Upper lobe of right lung (tissue), 1 donor: ENCODE data around the gene CIROP. TPM values are rescaled to one million over a fixed set of nuclear protein-coding genes. Genes with fewer than 3 reads are reported as not detected.
A peak's percentile ranks its signal among the peaks of the same experiment; 100 is the strongest.

Experiments
- ATAC-seq: fragments of 200-7000 bp; cut with Tn5 transposase; one replicate; pipeline ENCODE4 v1.9.1; 2020; ENCODE audit warnings: mild to moderate bottlenecking, moderate library complexity
- DNase-seq: peaks from one replicate; pipeline ENCODE4 v3.0.0-alpha.2; 2020
- H3K27ac ChIP-seq: fragments of 200-600 bp; one replicate; pipeline ENCODE4 v1.8.0; 2022
- H3K27me3 ChIP-seq: fragments of 200-600 bp; one replicate; pipeline ENCODE4 v1.8.0; 2022; ENCODE audit warnings: mild to moderate bottlenecking
- H3K36me3 ChIP-seq: fragments of 200-600 bp; one replicate; pipeline ENCODE4 v1.8.0; 2022
- H3K4me1 ChIP-seq: fragments of 200-600 bp; one replicate; pipeline ENCODE4 v1.8.0; 2022
- H3K4me3 ChIP-seq: fragments of 200-600 bp; one replicate; pipeline ENCODE4 v1.8.0; 2022; ENCODE audit warnings: mild to moderate bottlenecking
- H3K9me3 ChIP-seq: fragments of 200-600 bp; one replicate; pipeline ENCODE4 v1.8.0; 2022
- CTCF ChIP-seq: fragments of 200-600 bp; IDR thresholded peaks from one replicate; pipeline ENCODE4 v1.8.0; 2022; ENCODE audit warnings: antibody characterized with exemption
- intact Hi-C: fragments of 100-400 bp; cut with DNase I; formaldehyde crosslinking; loops from one replicate; pipeline ENCODE4 v1.11.0; 2022
- total RNA-seq: library from RNA; stranded (reverse); fragmentation: NEBNext Ultra II Directional; extraction: Animal tissue kit (Norgen Biotek cat#: 25700); gene quantifications from one replicate; pipeline ENCODE4 v1.2.1, GENCODE V29; 2021
- donor health status: DM: no; HTN: yes; CAD: no; lungs with severe emphysema.

The CIROP gene
- total RNA-seq, 1 donor from 2014 or later: not detected

GRCh38 chr14:23125933-23126524, 21.2 kb upstream of the CIROP start:
- no peak for TF ChIP-seq CTCF
- peak; percentile 22 for ATAC-seq
- intact Hi-C loops: no loop called here
- Histone ChIP-seq H3K27ac (no peak overlapping the region), H3K9me3 (no peaks in the 10 kb centered on the region), H3K27me3 (no peaks in the 10 kb centered on the region), H3K4me1 (peaks cover 4% of the 10 kb centered on the region), H3K36me3 (peaks cover 21% of the 10 kb centered on the region), H3K4me3 (no peak overlapping the region)
- DNase-seq: no peak

- intact Hi-C loops: no loop called here
- H3K9me3 ChIP-seq: no peaks in the 10 kb centered on the region
- no peak for TF ChIP-seq CTCF
Measured at GRCh38 chr14:23125011-23125410, 20.2 kb upstream of the CIROP start.

GRCh38 chr14:23124337-23124954, 19.7 kb upstream of the CIROP start:
- Histone ChIP-seq H3K9me3 (no peaks in the 10 kb centered on the region), H3K27me3 (no peaks in the 10 kb centered on the region), H3K36me3 (peaks cover 15% of the 10 kb centered on the region), H3K4me1 (no peaks in the 10 kb centered on the region), H3K4me3 (no peak overlapping the region), H3K27ac (no peak overlapping the region)
- intact Hi-C loops: no loop called here
- no peak for DNase-seq
- ATAC-seq: no peak
- TF ChIP-seq CTCF: no peak

More at GRCh38 chr14:23125011-23125410, 20.2 kb upstream of the CIROP start:
- ATAC-seq (no peak), DNase-seq (no peak)
- Histone ChIP-seq H3K27ac (no peak overlapping the region), H3K36me3 (peaks cover 17% of the 10 kb centered on the region), H3K4me1 (no peaks in the 10 kb centered on the region), H3K27me3 (no peaks in the 10 kb centered on the region), H3K4me3 (no peak overlapping the region)

GRCh38 chr14:23123419-23123818, 18.6 kb upstream of the CIROP start:
- H3K27me3 ChIP-seq: no peaks in the 10 kb centered on the region
- intact Hi-C loops: no loop called here
- TF ChIP-seq CTCF: no peak
- no peak overlapping the region for H3K27ac ChIP-seq
- no peaks in the 10 kb centered on the region for H3K9me3 ChIP-seq
- H3K4me1 ChIP-seq: no peaks in the 10 kb centered on the region
- ATAC-seq (peak; percentile 41), DNase-seq (peak; percentile 86)
- no peak overlapping the region for H3K4me3 ChIP-seq
- H3K36me3 ChIP-seq: peaks cover 5% of the 10 kb centered on the region

GRCh38 chr14:23122086-23122485, 17.3 kb upstream of the CIROP start:
- Histone ChIP-seq H3K9me3 (no peaks in the 10 kb centered on the region), H3K4me3 (no peak overlapping the region), H3K4me1 (no peaks in the 10 kb centered on the region), H3K27ac (no peak overlapping the region), H3K27me3 (no peaks in the 10 kb centered on the region), H3K36me3 (no peaks in the 10 kb centered on the region)
- no peak for DNase-seq
- ATAC-seq: no peak
- no peak for TF ChIP-seq CTCF
- intact Hi-C loops: no loop called here
